A549 treated with Hydrocortisone at 1 μM for 4 hours (cell line): ENCODE data around the gene SPRYD3. TPM values are rescaled to one million over a fixed set of nuclear protein-coding genes. Genes with fewer than 3 reads are reported as not detected.

Experiments used
- total RNA-seq: library from RNA; stranded (reverse); fragments of 200-300 nt; extraction: Qiagen RNA extraction; gene quantifications from 5 replicates; pipeline ENCODE4 v1.2.3, GENCODE V29; 2022

SPRYD3 gene
- total RNA-seq = 35.8 to 38.8 TPM (median 36.8 TPM) in 5 replicates

GRCh38 chr12:53079226-53080117, at the start of gene SPRYD3:
TSS of gene SPRYD3 (minus strand) at chr12:53079390. CDS start at chr12:53079333, 57 bp downstream.

GRCh38 chr12:53102883-53103807, 24.0 kb upstream of the SPRYD3 start, which contains the start of gene SOAT2:
TSS of gene SOAT2 (plus strand) at chr12:53103486. CDS start at chr12:53103578, 92 bp downstream.

GRCh38 chr12:53097564-53098353, 18.6 kb upstream of the SPRYD3 start, which contains the start of gene IGFBP6:
TSS of gene IGFBP6 (plus strand) at chr12:53097667. CDS start at chr12:53097718, 51 bp downstream.

GRCh38 chr12:53049571-53050318, 29.4 kb downstream of the SPRYD3 start, which contains the start of gene TNS2:
TSS of gene TNS2 (plus strand) at chr12:53050065. CDS start at chr12:53050186, 121 bp downstream.

Other genes with a start within 250 kb of the SPRYD3 start
- gene KRT79, start 245.1 kb downstream of the SPRYD3 start, total RNA-seq = 0.08 TPM in 1 of 5 replicates, not detected in the others
- 0.07 to 0.45 TPM (median 0.25 TPM) in 4 of 5 replicates, not detected in the other for gene KRT78, start 230.4 kb downstream of the SPRYD3 start, total RNA-seq
- gene KRT8, start 174.3 kb downstream of the SPRYD3 start, total RNA-seq = 4,606 to 5,335 TPM (median 5,083 TPM) in 5 replicates
- gene KRT18, start 130.3 kb downstream of the SPRYD3 start, total RNA-seq = 3,169 to 3,568 TPM (median 3,500 TPM) in 5 replicates
- gene EIF4B, start 72.9 kb downstream of the SPRYD3 start, total RNA-seq = 222 to 466 TPM (median 261 TPM) in 5 replicates
- gene TNS2, start 29.3 kb downstream of the SPRYD3 start, total RNA-seq = 45.0 to 60.3 TPM (median 57.6 TPM) in 5 replicates
- gene IGFBP6, start 18.3 kb upstream of the SPRYD3 start, total RNA-seq = 148 to 249 TPM (median 240 TPM) in 5 replicates
- gene SOAT2, start 24.1 kb upstream of the SPRYD3 start, total RNA-seq = 0.10 to 0.37 TPM (median 0.26 TPM) in 5 replicates
- gene ZNF740, start 101.3 kb upstream of the SPRYD3 start, total RNA-seq = 14.4 to 17.3 TPM (median 16.5 TPM) in 5 replicates
- gene CSAD, start 101.5 kb upstream of the SPRYD3 start, total RNA-seq = 5.8 to 7.2 TPM (median 6.5 TPM) in 5 replicates
- 0.22 to 0.63 TPM (median 0.54 TPM) in 5 replicates for gene ITGB7, start 127.9 kb upstream of the SPRYD3 start, total RNA-seq
- gene RARG, start 152.8 kb upstream of the SPRYD3 start, total RNA-seq = 21.3 to 25.1 TPM (median 24.2 TPM) in 5 replicates
- 17.1 to 22.0 TPM (median 18.8 TPM) in 5 replicates for gene ESPL1, start 188.9 kb upstream of the SPRYD3 start, total RNA-seq
- 476 to 525 TPM (median 487 TPM) in 5 replicates for gene PFDN5, start 216.2 kb upstream of the SPRYD3 start, total RNA-seq
- 67.3 to 96.7 TPM (median 92.1 TPM) in 5 replicates for gene MYG1, start 220.3 kb upstream of the SPRYD3 start, total RNA-seq
- 74.0 to 81.7 TPM (median 77.0 TPM) in 5 replicates for gene AAAS, start 242.2 kb upstream of the SPRYD3 start, total RNA-seq